HEK293 (cell line): Measurements from ENCODE around the gene GLT8D2.

Experiments
- AEBP2 ChIP-seq: fragments of 450-650 bp; formaldehyde crosslinking; IDR thresholded peaks from 2 replicates; pipeline ENCODE4 v1.5.1; 2016; ENCODE audit warnings: missing biosample characterization, missing genetic modification characterization, borderline replicate concordance
- CTCF ChIP-seq: fragments of 450-650 bp; formaldehyde crosslinking; IDR thresholded peaks from 2 replicates; pipeline ENCODE4 v1.5.1; 2016; ENCODE audit warnings: missing biosample characterization, missing genetic modification characterization
- PRDM6 ChIP-seq: fragments of 450-650 bp; formaldehyde crosslinking; IDR thresholded peaks from 2 replicates; pipeline ENCODE4 v1.5.1; 2017; ENCODE audit warnings: missing biosample characterization, missing genetic modification characterization
- TF ChIP-seq, protein P1 (sequence below): fragments of 450-650 bp; formaldehyde crosslinking; IDR thresholded peaks from 2 replicates; pipeline ENCODE4 v1.5.1; 2016; ENCODE audit warnings: missing biosample characterization, missing genetic modification characterization

DNA sequence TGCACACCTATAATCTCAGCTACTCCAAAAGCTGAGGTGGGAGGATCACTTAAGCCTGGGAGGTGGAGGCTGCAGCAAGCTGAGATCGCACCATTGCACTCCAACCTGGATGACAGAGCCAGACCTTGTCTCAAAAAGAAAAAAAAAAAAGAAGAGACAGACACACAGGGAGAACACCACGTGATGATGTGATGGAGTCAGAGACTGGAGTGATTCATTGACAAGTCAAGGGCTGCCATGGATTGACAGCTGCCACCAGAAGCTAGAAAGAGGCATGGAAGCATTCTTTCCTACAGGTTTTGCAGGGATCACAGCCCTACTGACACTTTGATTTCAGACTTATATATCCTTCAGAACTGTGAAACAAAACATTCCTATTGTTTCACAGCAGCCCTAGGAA lies 10.8 kb upstream of the GLT8D2 start:
- no peak for TF ChIP-seq PRDM6
- TF ChIP-seq, protein P1, sequence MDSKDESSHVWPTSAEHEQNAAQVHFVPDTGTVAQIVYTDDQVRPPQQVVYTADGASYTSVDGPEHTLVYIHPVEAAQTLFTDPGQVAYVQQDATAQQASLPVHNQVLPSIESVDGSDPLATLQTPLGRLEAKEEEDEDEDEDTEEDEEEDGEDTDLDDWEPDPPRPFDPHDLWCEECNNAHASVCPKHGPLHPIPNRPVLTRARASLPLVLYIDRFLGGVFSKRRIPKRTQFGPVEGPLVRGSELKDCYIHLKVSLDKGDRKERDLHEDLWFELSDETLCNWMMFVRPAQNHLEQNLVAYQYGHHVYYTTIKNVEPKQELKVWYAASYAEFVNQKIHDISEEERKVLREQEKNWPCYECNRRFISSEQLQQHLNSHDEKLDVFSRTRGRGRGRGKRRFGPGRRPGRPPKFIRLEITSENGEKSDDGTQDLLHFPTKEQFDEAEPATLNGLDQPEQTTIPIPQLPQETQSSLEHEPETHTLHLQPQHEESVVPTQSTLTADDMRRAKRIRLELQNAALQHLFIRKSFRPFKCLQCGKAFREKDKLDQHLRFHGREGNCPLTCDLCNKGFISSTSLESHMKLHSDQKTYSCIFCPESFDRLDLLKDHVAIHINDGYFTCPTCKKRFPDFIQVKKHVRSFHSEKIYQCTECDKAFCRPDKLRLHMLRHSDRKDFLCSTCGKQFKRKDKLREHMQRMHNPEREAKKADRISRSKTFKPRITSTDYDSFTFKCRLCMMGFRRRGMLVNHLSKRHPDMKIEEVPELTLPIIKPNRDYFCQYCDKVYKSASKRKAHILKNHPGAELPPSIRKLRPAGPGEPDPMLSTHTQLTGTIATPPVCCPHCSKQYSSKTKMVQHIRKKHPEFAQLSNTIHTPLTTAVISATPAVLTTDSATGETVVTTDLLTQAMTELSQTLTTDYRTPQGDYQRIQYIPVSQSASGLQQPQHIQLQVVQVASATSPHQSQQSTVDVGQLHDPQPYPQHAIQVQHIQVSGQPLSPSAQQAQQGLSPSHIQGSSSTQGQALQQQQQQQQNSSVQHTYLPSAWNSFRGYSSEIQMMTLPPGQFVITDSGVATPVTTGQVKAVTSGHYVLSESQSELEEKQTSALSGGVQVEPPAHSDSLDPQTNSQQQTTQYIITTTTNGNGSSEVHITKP: no peak
- no peak for TF ChIP-seq AEBP2 (tag by site-specific recombination)
- TF ChIP-seq CTCF (tag by site-specific recombination): no peak
